Measurements from ENCODE around the gene TMTC3. TPM values are rescaled to one million over a fixed set of nuclear protein-coding genes. Genes with fewer than 3 reads are reported as not detected.

The TMTC3 gene
- total and polyA plus RNA-seq, 12 donors, result 2.9 to 33.7 (median 13.7) TPM

GRCh38 chr12:88218293-88218692 lies 76.2 kb downstream of the TMTC3 start:
- TF ChIP-seq, protein P1, sequence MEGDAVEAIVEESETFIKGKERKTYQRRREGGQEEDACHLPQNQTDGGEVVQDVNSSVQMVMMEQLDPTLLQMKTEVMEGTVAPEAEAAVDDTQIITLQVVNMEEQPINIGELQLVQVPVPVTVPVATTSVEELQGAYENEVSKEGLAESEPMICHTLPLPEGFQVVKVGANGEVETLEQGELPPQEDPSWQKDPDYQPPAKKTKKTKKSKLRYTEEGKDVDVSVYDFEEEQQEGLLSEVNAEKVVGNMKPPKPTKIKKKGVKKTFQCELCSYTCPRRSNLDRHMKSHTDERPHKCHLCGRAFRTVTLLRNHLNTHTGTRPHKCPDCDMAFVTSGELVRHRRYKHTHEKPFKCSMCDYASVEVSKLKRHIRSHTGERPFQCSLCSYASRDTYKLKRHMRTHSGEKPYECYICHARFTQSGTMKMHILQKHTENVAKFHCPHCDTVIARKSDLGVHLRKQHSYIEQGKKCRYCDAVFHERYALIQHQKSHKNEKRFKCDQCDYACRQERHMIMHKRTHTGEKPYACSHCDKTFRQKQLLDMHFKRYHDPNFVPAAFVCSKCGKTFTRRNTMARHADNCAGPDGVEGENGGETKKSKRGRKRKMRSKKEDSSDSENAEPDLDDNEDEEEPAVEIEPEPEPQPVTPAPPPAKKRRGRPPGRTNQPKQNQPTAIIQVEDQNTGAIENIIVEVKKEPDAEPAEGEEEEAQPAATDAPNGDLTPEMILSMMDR (IDR thresholded peaks at IDR 0.05), result no peak
- TF ChIP-seq POLR2A (IDR thresholded peaks at IDR 0.05), result no peak
- no peaks in the 10 kb centered on the region for H3K27me3 ChIP-seq
- intact Hi-C loops (cut with DNase I), result no loop called here
- H3K27ac ChIP-seq, result no peak overlapping the region
- no peaks in the 10 kb centered on the region for H3K4me1 ChIP-seq (replicated peaks in 1 of 2)
- no peak overlapping the region for H3K4me3 ChIP-seq
- DNase-seq, result no peak
- H3K36me3 ChIP-seq (replicated peaks in 1 of 2), result no peaks in the 10 kb centered on the region
- no peaks in the 10 kb centered on the region for H3K9me3 ChIP-seq (replicated peaks in 1 of 3)

- Histone ChIP-seq H3K4me1 (replicated peaks in 1 of 2) (no peaks in the 10 kb centered on the region), H3K9me3 (replicated peaks in 1 of 3) (no peaks in the 10 kb centered on the region), H3K27me3 (no peaks in the 10 kb centered on the region), H3K27ac (no peak overlapping the region), H3K36me3 (replicated peaks in 1 of 2) (no peaks in the 10 kb centered on the region), H3K4me3 (no peak overlapping the region)
- intact Hi-C loops (cut with DNase I), result no loop called here
- DNase-seq, result no peak
- TF ChIP-seq POLR2A (IDR thresholded peaks at IDR 0.05), result no peak
- TF ChIP-seq, protein P1 (IDR thresholded peaks at IDR 0.05), result no peak
These were observed 77.8 kb downstream of the TMTC3 start for GRCh38 chr12:88219861-88220260.

DNA sequence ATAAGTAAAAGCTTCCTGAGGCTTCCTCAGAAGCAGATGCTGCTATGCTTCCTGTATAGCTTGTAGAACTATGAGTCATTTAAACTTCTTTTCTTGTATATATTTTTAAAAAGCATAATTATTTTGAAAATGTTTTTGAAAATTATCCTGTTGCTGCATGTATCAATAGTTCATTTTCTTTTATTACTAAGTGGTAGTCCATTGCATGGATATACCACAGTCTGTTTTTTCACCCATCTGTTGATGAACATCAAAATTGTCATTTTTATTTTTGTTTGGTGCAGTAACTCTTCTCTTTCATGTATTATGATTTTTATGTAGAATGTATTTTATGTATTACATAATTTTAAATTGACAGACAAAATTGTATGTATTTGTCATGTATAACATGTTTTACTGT lies 81.4 kb downstream of the TMTC3 start:
- Histone ChIP-seq H3K36me3 (replicated peaks in 1 of 2) (no peaks in the 10 kb centered on the region), H3K4me3 (no peak overlapping the region), H3K4me1 (replicated peaks in 1 of 2) (no peaks in the 10 kb centered on the region), H3K27me3 (no peaks in the 10 kb centered on the region), H3K9me3 (replicated peaks in 1 of 3) (no peaks in the 10 kb centered on the region), H3K27ac (no peak overlapping the region)
- intact Hi-C loops (cut with DNase I), result no loop called here
- DNase-seq, result no peak
- no peak for TF ChIP-seq POLR2A (IDR thresholded peaks at IDR 0.05)

GRCh38 chr12:88225776-88226175 lies 83.7 kb downstream of the TMTC3 start:
- TF ChIP-seq POLR2A (IDR thresholded peaks at IDR 0.05), result no peak
- TF ChIP-seq, protein P1 (IDR thresholded peaks at IDR 0.05), result no peak
- Histone ChIP-seq H3K27me3 (no peaks in the 10 kb centered on the region), H3K4me3 (no peak overlapping the region), H3K4me1 (replicated peaks in 1 of 2) (no peaks in the 10 kb centered on the region), H3K9me3 (replicated peaks in 1 of 3) (no peaks in the 10 kb centered on the region), H3K36me3 (replicated peaks in 1 of 2) (no peaks in the 10 kb centered on the region), H3K27ac (no peak overlapping the region)
- intact Hi-C loops (cut with DNase I), result no loop called here
- DNase-seq, result no peak

DNA sequence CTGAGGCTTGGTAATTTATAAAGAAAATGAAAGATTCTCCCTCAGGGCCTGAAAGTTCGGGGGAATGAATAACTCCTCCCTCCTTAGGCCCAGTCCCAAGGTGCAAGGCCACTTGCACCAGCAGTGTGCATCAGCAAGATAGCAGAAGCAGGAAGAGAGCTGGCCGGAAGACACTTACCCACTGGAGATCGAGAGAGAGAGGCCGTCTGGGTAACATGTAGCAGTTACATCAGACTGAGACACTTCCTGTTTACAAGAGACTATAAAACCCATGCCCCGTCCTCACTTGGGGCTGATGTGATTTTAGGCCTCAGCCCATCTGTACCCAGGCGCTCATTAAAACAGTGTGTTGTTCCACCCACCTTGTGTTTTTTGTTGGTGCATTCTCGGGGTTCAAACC lies 85.2 kb downstream of the TMTC3 start:
- Histone ChIP-seq H3K27ac (no peak overlapping the region), H3K36me3 (replicated peaks in 1 of 2) (no peaks in the 10 kb centered on the region), H3K4me3 (no peak overlapping the region), H3K9me3 (replicated peaks in 1 of 3) (no peaks in the 10 kb centered on the region), H3K4me1 (replicated peaks in 1 of 2) (no peaks in the 10 kb centered on the region), H3K27me3 (no peaks in the 10 kb centered on the region)
- intact Hi-C loops (cut with DNase I), result no loop called here
- TF ChIP-seq, protein P1 (IDR thresholded peaks at IDR 0.05), result no peak
- TF ChIP-seq POLR2A (IDR thresholded peaks at IDR 0.05), result no peak
- DNase-seq, result no peak
- 62 to 70% (median 67%) methylated on average over 7 of the region's 7 CpGs for WGBS, 4 donors
